ENCODE results near the gene RRP9.

- TF ChIP-seq POLR2AphosphoS5 (IDR thresholded peaks at IDR 0.05; ENCODE audit: insufficient read depth in 1 of 2, low read depth in 1 of 2): no peak
- TF ChIP-seq POLR2A (IDR thresholded peaks at IDR 0.05): no peak
Measured at GRCh38 chr3:51887620-51888019, 54.1 kb downstream of the RRP9 start.
